ENCODE measurements around the gene F2RL2. TPM values are rescaled to one million over a fixed set of nuclear protein-coding genes. Genes with fewer than 3 reads are reported as not detected.
"Not testable (repeated sequence)": the region's sequence is repeated elsewhere in the genome, so short reads cannot be mapped to it uniquely, and the experiment has no call there.

The F2RL2 gene
- total RNA-seq, 1 donor from 2014 or later: not detected

- DNase-seq (ENCODE audit: low spot score): no peak
These were observed 3.0 kb downstream of the F2RL2 start for GRCh38 chr5:76620166-76620565.

DNA sequence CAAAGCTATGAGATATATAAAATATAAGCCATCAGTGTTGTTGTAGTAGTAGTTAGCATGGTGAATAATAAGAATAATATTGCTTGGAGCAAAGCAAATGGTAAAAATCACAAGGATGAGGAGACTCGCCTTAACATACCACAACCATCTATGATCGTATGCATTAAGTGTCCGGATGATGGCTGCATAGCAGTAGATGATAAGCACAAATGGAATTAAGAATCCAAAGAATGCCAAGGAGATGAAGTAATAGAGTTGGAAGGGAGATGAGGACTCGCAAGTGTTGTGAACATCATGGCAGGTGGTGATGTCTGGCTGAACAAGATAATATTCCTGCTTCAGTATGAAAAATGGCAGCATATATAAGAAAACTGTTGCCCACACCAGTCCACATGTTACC is 5.5 kb downstream of the F2RL2 start:
- no peak for DNase-seq (ENCODE audit: low spot score)

DNA sequence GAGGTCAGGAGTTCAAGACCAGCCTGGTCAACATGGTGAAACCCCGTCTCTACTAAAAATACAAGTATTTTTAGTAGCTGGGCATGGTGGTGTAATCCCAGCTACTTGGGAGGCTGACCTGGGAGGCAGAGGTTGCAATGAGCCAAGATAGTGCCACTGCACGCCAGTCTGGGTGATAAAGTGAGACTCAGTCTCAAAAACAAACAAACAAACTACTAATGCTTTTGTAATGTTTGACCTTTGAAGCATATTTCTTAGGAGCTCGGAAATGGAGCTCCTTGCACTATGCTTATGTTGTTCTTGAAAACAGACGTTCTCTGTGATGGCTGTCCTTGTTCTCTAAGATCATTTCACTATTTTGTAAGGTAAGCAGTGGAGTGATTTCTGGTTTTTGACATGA is 6.0 kb downstream of the F2RL2 start:
- no peak for DNase-seq (ENCODE audit: low spot score)

DNA sequence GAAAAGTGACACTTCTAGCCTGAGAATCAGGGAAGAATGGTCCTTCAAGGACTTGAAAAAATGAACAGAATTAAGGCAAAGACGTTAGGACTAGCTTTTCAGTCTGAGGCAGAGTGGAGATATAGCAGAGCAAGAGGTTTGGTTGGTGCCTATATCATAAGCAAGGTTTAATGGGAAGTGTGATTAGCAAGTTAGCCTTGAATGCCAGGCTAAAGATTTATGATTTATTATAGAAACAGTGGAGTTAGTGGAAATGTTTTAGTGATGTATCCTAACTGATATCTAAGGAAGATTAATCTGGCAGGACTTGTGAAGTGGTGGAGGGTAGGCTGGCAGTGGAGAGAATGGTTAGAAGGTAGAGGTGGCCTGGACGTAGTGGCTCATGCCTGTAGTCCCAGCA is 7.0 kb downstream of the F2RL2 start:
- DNase-seq (ENCODE audit: low spot score): no peak

- no peak for DNase-seq (ENCODE audit: low spot score)
These were observed 7.4 kb downstream of the F2RL2 start for GRCh38 chr5:76615759-76616158.

DNA sequence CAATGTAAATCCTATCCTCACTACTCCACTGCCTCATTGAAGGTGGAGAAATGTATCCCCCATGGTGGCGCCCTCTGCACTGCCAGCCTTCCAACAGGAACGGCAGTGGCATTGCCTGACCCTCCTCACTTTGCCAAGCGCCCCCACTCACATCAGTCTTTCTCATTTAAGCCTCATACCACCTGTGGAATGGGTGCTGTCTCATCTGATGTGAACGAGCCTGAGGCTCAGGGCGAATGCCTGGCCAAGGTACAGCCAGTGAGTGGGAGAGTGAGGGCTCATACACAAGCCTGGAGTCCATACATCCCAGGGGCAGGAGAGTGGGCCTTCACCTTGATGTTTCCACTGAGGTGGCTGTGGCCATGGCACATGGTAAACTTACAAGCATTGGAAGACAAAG is 10.3 kb downstream of the F2RL2 start:
- no peak for DNase-seq (ENCODE audit: low spot score)

DNA sequence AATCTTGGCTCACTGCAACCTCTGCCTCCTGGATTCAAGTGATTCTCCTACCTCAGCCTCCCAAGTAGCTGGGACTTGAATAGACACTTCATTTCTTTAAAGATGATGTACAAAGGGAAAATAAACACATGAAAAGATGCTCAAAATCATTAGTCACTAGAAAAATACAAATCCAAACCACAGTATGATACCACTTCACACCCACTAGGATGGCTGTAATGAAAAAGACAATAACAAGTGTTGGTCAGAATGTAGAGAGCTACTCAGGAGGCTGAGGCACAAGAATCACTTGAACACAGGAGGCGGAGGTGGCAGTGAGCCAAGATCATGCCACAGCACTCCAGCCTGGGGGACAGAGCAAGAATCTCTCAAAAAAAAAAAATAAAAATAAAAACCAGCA is 13.0 kb downstream of the F2RL2 start:
- no peak for DNase-seq (ENCODE audit: low spot score)

- no peak for DNase-seq (ENCODE audit: low spot score)
These were observed 14.4 kb downstream of the F2RL2 start for GRCh38 chr5:76608833-76609232.

DNA sequence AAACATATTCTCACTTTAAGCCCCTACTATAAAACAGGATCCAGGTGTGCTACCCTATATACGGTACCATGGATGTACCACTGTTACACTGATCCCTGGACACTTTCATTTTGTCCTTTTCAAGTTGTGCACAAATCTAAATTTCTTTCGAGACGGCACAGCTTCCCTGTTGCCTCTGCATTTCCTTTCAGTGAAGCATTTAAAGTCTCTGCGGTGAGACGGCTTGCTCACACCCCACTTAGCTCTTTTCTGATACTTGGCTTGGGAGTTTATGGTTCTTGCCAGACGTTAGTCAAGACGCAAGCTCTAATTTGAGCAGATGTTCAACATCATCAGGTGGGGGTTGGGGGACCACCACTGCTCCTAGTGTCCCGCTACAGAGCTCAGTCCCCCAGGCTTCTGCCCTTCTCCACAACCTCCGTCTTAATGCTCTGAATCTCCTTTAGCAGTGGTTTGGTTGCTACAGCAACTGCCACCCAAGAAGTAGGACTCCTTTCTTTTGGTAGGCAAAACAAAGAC is 15.8 kb downstream of the F2RL2 start:
- no peak for DNase-seq (ENCODE audit: low spot score)

GRCh38 chr5:76606701-76607100 is 16.5 kb downstream of the F2RL2 start:
- DNase-seq (ENCODE audit: low spot score): no peak

- DNase-seq (ENCODE audit: low spot score): no peak
These were observed 18.4 kb downstream of the F2RL2 start for GRCh38 chr5:76604838-76605237.

GRCh38 chr5:76603991-76604390 is 19.2 kb downstream of the F2RL2 start:
- not testable (repeated sequence) for DNase-seq (ENCODE audit: low spot score)

DNA sequence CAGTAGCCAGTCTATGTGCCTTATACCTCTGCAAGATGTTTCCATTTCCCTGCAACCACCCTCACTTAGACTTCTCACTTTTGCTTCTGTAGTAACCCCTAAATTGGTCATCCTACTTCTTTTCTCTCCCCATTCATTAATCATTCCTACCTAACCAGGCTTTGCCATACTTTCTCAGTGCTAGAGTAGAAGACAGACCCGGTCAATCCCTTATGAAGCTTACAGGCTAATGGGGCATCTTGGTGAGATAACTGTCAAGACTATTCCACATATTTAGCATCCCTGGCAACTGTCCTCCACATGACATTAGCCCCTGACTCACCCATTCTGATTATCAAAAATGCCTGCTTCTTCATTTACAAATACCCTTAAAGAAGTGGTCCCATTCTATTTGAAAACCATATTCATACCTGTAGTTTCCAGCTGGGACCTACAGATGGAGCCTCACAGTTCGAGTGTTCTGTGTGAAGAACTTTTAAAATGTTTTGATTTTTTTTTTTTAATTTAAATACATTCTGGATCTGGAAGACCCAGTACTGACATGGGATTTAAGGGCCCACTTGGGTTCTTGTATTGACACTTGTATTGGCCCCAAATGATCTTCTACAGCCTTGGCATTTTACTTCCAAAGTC is 21.0 kb downstream of the F2RL2 start:
- no peak for DNase-seq (ENCODE audit: low spot score)

- DNase-seq (ENCODE audit: low spot score): no peak
These were observed 21.7 kb downstream of the F2RL2 start for GRCh38 chr5:76601470-76601869.

- no peak for DNase-seq (ENCODE audit: low spot score)
These were observed 22.5 kb downstream of the F2RL2 start for GRCh38 chr5:76600716-76601115.

DNA sequence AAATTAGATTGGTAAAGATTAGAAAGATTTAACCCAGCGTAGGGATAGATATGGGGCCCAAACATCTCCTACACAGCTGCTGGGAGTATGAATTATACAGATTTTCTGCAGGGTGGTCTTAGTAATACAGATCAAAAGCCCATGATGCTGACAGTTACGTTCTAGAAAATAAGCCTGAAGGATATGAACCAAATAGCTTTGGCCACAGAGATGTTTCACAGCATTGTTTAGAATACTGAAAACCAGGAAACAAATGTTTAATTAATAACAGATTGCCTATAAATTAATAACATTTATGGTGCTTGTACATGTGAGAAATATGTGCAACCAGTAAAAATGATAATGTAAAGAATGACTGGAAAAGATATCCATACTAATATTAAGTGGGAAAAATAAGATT is 24.7 kb downstream of the F2RL2 start:
- DNase-seq (ENCODE audit: low spot score): no peak

DNA sequence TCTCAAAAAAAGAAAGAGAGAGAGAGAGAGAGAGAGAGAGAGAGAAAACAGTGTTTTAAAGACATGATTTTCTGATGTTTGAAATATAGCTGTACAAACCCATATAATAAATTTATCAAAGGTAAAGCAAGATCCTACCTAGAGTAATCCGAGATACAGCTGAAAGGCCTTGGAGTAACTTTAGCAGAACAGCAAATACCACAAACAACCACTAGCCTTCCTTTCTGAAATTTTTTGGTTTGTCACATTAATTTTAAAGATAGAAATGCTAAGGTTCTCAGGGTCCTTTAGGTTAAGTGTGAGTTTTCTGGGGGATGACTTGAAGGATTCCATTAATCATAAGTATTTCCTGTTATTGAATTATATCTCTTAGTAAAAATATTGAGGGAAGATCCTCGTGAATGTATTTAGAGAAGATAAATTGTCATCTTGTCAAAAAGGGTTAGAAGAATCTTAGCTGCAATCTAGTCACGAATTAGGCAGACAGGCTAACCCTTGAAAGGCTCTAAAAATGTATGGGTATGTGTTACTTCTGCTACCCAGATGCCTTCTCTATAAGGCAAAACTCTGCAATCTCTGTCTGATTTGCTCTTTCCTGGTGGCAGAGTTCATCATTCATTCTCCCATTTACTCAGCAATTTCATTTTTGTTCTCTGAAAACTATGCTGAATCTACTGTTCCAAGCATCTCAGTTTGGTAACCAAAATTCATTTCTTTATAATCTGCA is 27.3 kb downstream of the F2RL2 start:
- no peak for DNase-seq (ENCODE audit: low spot score)

DNA sequence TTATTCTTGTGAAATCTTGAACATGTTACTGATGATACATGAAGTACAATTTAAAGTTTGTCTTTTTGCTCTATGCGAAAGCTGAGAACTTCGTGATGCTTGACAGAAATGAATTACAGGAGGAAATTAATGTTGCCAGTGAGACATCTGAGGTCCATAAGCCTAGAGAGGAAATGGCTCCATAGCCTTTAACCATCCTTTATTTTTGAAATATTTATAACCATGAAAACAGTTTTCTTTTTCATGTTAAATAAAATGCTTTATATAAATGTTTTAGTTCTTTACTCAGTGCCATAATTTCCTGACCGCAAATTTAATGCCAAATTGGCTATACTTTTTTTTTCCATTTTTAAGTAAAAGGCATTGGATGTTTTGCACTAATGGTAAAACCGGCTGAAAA is 29.1 kb downstream of the F2RL2 start:
- DNase-seq (ENCODE audit: low spot score): no peak

DNA sequence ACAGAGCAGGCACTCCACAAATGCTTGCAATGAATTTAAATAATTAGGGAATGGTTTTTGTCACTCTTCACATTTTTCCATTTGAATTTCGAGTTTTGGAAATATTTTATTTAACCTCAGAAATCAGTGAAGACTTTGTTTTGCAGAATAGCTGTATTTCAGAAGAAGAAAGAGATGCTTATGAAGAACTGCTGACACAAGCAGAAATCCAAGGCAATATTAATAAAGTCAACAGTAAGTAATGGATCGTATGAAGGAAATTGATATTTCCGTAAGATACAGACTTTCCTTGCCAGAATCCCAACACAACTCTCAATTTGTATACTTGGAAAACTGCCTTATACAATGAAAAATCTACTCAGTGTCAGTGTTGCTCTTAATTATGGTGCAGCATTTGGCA is 30.5 kb downstream of the F2RL2 start:
- DNase-seq (ENCODE audit: low spot score): no peak

- DNase-seq (ENCODE audit: low spot score): no peak
These were observed 31.8 kb downstream of the F2RL2 start for GRCh38 chr5:76591366-76591765.

DNA sequence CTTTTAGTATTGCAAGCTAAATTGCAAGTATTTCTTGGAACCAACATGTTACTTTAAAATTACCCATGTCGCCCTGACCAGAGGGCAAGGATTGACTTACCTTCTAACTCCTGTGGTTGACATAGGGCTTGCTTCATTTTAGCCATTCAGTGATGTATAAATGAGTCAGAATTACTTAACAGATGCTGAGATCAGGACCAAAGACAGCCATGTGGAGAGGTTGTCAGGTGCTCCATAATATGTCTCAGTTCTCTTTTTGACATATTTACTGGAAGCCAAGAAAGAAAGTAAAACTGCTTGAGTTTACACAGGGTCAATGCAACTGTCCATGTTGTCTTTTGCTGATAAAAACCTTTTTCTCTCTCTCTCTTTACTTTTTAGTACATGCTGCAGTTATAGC is 33.2 kb downstream of the F2RL2 start:
- DNase-seq (ENCODE audit: low spot score): no peak

DNA sequence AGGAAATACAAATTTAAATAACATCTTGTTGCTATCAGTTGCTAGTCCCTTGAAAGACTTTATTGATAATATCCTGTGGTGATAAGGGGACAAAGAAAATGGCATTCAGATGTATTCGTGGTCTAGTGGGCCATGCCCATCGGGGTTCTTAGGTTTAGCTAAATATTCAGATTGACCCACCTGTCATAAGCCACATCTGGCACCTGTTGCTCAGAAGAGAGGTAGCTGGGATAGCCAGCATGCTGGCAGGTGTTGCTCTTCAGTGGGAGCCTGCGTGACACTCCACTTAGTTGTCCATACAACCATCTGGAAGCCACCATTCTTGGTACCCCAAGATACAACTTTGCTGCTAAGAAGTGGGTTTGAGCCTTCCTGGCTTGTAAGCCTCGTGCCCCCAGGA is 36.7 kb downstream of the F2RL2 start:
- DNase-seq (ENCODE audit: low spot score): no peak

DNA sequence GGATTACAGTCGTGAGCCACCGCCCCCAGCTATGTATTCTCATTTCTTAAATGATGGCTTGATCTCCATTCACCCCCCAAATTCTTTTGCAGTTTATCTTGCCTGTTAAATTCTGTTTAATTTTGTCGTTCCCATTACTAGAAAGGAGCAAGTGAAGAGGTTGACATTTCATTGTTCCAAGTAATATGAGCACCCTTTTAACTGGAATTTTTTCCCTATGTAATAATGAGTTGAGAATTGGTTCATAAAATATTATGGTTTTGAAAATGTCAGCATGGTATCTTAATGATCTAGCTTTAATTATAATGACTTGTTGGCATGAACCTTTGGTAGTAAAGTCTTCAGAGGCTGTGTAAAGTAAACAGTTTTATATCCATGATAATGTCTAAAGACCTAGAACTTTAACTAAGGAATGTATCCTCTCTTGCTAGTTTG is 37.4 kb downstream of the F2RL2 start:
- no peak for DNase-seq (ENCODE audit: low spot score)
